ENCODE measurements around the gene PATJ. TPM values are rescaled to one million over a fixed set of nuclear protein-coding genes. Genes with fewer than 3 reads are reported as not detected.

The PATJ gene
- polyA plus RNA-seq, 1 of the 3 experiments (the other 2 are of a cell fraction) = 3.0 TPM

DNA sequence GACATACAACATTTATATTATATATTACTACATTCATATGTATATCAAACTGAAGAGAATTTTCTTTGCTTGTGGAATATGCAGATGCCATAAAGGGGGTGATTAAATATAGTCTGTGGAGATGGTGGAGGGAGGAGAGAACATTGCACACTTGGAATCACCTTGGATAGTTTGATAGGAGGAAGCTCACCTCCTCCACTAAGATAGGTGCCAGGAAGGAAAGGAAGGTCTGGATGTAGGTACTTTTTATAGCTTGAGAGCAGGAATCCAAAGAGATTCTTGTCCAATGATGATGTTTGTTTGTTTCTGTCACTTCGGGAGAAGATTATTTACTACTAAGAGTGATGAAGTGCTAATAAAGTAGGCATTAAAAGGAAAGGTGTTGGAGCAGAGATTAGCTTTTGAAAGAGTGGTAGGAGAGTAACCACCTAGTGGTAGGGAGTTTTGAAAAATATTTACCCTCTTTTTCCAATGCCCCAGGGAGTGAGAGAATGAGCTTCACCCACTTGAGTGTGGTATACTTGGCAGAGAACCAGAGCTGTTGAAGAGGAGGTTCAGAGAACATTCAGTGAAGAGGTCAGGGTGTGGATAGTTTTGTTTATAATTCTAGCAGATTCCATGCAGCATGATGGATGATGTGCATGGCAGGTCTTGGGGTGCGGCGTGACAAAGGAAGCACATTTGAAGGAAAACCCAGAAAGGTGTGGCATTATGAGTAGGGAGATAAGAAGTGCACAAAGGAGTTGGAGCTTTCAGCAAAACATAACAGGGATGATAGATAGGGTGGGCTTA lies 145.0 kb downstream of the PATJ start (continued):
- TF ChIP-seq NFIC (IDR thresholded peaks at IDR 0.05; ENCODE audit: borderline replicate concordance) = no peak
- no peak for TF ChIP-seq RXRA (IDR thresholded peaks at IDR 0.05; ENCODE audit: borderline replicate concordance, low read depth)
- no peak for TF ChIP-seq USF1 (IDR thresholded peaks at IDR 0.05; ENCODE audit: borderline replicate concordance, low read depth)
- TF ChIP-seq FOXM1 (IDR thresholded peaks at IDR 0.05; ENCODE audit: low read depth) = no peak
- no peak for TF ChIP-seq SIN3A (IDR thresholded peaks at IDR 0.05; ENCODE audit: borderline replicate concordance, low read depth, low read length)
- no peak for TF ChIP-seq FOSL2 (IDR thresholded peaks at IDR 0.05; ENCODE audit: borderline replicate concordance, low read depth)
- TF ChIP-seq ZBTB33 (IDR thresholded peaks at IDR 0.05; ENCODE audit: borderline replicate concordance, low read depth) = no peak
- no peak for TF ChIP-seq EZH2phosphoT487 (IDR thresholded peaks at IDR 0.05; ENCODE audit: borderline replicate concordance, low read depth)

GRCh38 chr1:61887931-61888564 lies 145.8 kb downstream of the PATJ start:
- Histone ChIP-seq H3K79me2 (ENCODE audit: insufficient read depth) (no peaks in the 10 kb centered on the region), H4K20me1 (ENCODE audit: insufficient read depth) (no peaks in the 10 kb centered on the region), H2AFZ (ENCODE audit: low read depth) (no peak overlapping the region), H3K4me2 (no peak overlapping the region), H3K36me3 (replicated peaks in 1 of 2; ENCODE audit: control insufficient read depth in 1 of 2, insufficient read depth in 2 of 2, low read length in 1 of 2) (no peaks in the 10 kb centered on the region), H3K9me2 (no peaks in the 10 kb centered on the region), H3K9ac (no peak overlapping the region), H3K4me3 (ENCODE audit: low read depth in 2 of 2, low read length in 1 of 2) (no peak overlapping the region), H3K4me1 (ENCODE audit: control insufficient read depth in 1 of 2, insufficient read depth in 2 of 2, low read depth in 1 of 2, low read length in 1 of 2) (no peaks in the 10 kb centered on the region), H3F3A (replicated peaks; ENCODE audit: insufficient read depth) (no peaks in the 10 kb centered on the region), H3K9me3 (no peaks in the 10 kb centered on the region), H3K27ac (ENCODE audit: low read depth in 2 of 2, low read length in 1 of 2) (no peak overlapping the region), H3K27me3 (ENCODE audit: insufficient read depth) (no peaks in the 10 kb centered on the region)
- 79% methylated on average over 7 of the region's 7 CpGs for WGBS (ENCODE audit: low lambda C conversion rate)
- ChIA-PET CTCF (no interaction called here), POLR2A (no interaction called here)
- no peak for DNase-seq
- TF ChIP-seq GABPA (IDR thresholded peaks at IDR 0.05; ENCODE audit: low read depth) = no peak
- TF ChIP-seq CTCF (IDR thresholded peaks at IDR 0.05) = no peak
- no peak for TF ChIP-seq TCF12 (IDR thresholded peaks at IDR 0.05)
- no peak for TF ChIP-seq USF2 (IDR thresholded peaks at IDR 0.05; ENCODE audit: borderline replicate concordance, low read depth, low read length)
- no peak for TF ChIP-seq EP300 (IDR thresholded peaks at IDR 0.05; ENCODE audit: borderline replicate concordance in 1 of 2, low read depth in 1 of 2, low read length in 1 of 2)
- TF ChIP-seq ZBTB33 (IDR thresholded peaks at IDR 0.05; ENCODE audit: borderline replicate concordance, low read depth) = no peak
- TF ChIP-seq NFIC (IDR thresholded peaks at IDR 0.05; ENCODE audit: borderline replicate concordance) = no peak
- no peak for TF ChIP-seq RXRA (IDR thresholded peaks at IDR 0.05; ENCODE audit: borderline replicate concordance, low read depth)
- no peak for TF ChIP-seq JUND (IDR thresholded peaks at IDR 0.05)
- no peak for TF ChIP-seq RCOR1 (IDR thresholded peaks at IDR 0.05; ENCODE audit: low read length)
- TF ChIP-seq GATA2 (CRISPR knock-in tag; IDR thresholded peaks at IDR 0.05) = no peak
- TF ChIP-seq, protein P1, sequence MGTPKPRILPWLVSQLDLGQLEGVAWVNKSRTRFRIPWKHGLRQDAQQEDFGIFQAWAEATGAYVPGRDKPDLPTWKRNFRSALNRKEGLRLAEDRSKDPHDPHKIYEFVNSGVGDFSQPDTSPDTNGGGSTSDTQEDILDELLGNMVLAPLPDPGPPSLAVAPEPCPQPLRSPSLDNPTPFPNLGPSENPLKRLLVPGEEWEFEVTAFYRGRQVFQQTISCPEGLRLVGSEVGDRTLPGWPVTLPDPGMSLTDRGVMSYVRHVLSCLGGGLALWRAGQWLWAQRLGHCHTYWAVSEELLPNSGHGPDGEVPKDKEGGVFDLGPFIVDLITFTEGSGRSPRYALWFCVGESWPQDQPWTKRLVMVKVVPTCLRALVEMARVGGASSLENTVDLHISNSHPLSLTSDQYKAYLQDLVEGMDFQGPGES (IDR thresholded peaks at IDR 0.05; ENCODE audit: low read depth, low read length) = no peak
- TF ChIP-seq FOSL2 (IDR thresholded peaks at IDR 0.05; ENCODE audit: borderline replicate concordance, low read depth) = no peak
- no peak for TF ChIP-seq NRF1 (IDR thresholded peaks at IDR 0.05; ENCODE audit: low read depth, low read length)
- TF ChIP-seq SMC3 (IDR thresholded peaks at IDR 0.05; ENCODE audit: low read depth, low read length) = no peak
- TF ChIP-seq RFX5 (IDR thresholded peaks at IDR 0.05; ENCODE audit: low read length) = no peak

Data from SK-N-SH (cell line).